ENCODE results near the gene TRIM75.
"Not testable (repeated sequence)": the region's sequence is repeated elsewhere in the genome, so short reads cannot be mapped to it uniquely, and the experiment has no call there.

The TRIM75 gene
- 0 reads per million in 9 experiments for total RNA-seq

DNA sequence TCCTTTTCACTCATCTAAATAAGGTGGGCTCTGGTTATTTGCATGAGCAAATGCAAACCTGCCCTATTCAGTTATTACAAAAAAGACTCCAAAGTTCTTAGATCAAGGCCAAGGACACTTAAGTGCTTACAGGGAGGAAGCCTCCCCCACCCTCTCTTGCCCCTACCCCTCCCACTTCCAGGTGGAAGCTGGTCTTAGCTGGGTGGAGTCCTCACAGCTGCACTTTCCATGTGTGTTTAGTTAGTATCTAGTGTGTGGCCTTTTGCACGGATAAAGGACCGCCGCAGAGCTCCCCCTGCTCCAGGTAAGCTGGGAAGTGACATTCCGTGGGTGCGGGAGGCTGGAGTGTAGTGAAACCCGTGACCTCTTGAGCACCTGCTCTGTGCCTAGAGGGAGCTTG is at the start of gene TRIM75:
Gene TRIM75, plus strand, starts transcription at position 222 of the 400 bp plus-strand sequence. CDS start 5,282 bp downstream, outside the sequence.
- DNase-seq (no peak), ATAC-seq (replicated peaks) (no peak)
- H3K4me1 Mint-ChIP-seq (ENCODE audit: low read depth in 2 of 2) = no peaks in the 10 kb centered on the region
- H3K27ac Mint-ChIP-seq = no peak within 1 kb of the TSS
- H3K4me3 Mint-ChIP-seq = no peak within 1 kb of the TSS
- H3K27me3 Mint-ChIP-seq = peaks cover 0 to 9% of the 10 kb centered on the region in 2 donors
- peaks cover 3% of the 10 kb centered on the region for H3K36me3 Mint-ChIP-seq (ENCODE audit: insufficient read depth)
- no peaks in the 10 kb centered on the region for H3K9me3 Mint-ChIP-seq

DNA sequence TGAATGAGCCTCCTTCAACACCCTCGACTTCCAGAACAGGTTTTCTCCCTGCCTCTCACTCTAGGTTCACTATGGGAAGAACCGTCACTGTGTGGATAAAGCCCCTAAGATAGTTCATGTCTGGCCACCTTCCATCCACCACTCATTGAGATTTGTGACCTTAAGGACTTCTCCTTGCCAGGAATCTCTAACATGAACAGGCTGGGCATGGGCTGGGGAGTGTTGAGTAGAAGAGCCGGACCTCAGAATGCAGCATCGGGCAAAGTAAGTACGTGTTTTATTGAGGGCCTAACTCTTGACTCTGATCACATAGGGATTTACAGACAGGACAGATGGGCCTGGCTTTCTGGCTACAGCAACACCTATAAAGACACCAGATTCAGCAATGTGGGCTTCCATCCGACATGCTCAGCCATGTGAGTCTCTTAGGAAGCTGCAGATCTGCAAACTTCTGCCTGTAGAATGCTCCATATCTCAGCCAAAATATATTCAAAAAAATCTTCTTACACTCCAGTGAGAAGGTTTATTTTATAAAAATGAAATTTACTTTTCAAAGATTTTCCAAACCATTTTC is 48.2 kb upstream of the TRIM75 start:
- ATAC-seq (replicated peaks) (no peak), DNase-seq (no peak)
- no peak overlapping the region for H3K27ac Mint-ChIP-seq
- H3K27me3 Mint-ChIP-seq = peaks cover 11 to 49% of the 10 kb centered on the region in 2 donors
- H3K36me3 Mint-ChIP-seq (ENCODE audit: insufficient read depth) = no peaks in the 10 kb centered on the region
- H3K4me1 Mint-ChIP-seq (ENCODE audit: low read depth in 2 of 2) = peaks cover 0 to 2% of the 10 kb centered on the region in 2 donors
- H3K4me3 Mint-ChIP-seq = no peak overlapping the region
- H3K9me3 Mint-ChIP-seq = no peaks in the 10 kb centered on the region

DNA sequence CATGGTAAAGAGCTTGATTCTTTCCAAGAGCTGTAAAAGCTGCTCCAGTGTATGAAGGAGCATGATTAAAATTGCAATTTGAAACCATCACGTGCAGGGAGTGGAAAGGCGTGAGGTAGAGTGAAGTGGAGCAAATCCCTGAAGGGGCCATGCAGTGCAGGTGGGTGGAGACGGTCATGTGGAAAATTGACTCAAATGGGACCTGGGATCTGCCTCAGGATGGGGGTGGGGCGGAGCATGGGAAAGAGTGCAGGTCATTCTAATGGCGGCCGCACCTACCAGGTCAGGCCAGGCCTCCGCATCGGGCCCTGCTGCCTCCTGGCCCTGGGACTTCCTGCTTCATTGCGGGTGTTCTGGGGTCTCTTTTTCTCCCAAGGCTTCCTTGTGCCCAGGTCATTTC is 47.2 kb upstream of the TRIM75 start:
- Mint-ChIP-seq H3K27ac (no peak overlapping the region), H3K36me3 (ENCODE audit: insufficient read depth) (no peaks in the 10 kb centered on the region), H3K4me1 (ENCODE audit: low read depth in 2 of 2) (peaks cover 0 to 2% of the 10 kb centered on the region in 2 donors), H3K9me3 (no peaks in the 10 kb centered on the region), H3K27me3 (peaks cover 19 to 59% of the 10 kb centered on the region in 2 donors), H3K4me3 (no peak overlapping the region)
- ATAC-seq (replicated peaks) = no peak
- no peak for DNase-seq

DNA sequence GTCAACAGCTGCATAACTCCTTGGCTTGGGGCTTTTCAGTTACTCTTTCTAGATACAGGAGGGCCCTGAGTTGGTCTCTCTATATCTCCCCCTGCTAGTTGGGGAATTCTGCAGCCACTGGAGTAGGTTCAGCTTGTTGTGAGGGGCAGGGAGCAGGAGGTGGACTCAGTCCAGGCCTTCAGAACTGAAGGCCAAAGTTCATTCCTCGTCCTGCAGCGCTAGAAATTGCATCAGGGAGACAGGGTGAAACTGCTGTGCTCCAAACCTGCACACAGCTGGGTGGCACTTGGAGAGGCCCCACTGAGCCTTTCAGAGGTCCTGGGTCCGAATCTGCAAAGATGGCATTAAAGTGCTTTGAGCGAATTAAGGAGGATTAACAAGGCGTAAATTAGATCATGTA is 46.8 kb upstream of the TRIM75 start:
- DNase-seq (no peak), ATAC-seq (replicated peaks) (no peak)
- peaks cover 20 to 61% of the 10 kb centered on the region in 2 donors for H3K27me3 Mint-ChIP-seq
- H3K4me3 Mint-ChIP-seq = no peak overlapping the region
- peaks cover 0 to 2% of the 10 kb centered on the region in 2 donors for H3K4me1 Mint-ChIP-seq (ENCODE audit: low read depth in 2 of 2)
- H3K27ac Mint-ChIP-seq = no peak overlapping the region
- H3K9me3 Mint-ChIP-seq = no peaks in the 10 kb centered on the region
- H3K36me3 Mint-ChIP-seq (ENCODE audit: insufficient read depth) = no peaks in the 10 kb centered on the region

DNA sequence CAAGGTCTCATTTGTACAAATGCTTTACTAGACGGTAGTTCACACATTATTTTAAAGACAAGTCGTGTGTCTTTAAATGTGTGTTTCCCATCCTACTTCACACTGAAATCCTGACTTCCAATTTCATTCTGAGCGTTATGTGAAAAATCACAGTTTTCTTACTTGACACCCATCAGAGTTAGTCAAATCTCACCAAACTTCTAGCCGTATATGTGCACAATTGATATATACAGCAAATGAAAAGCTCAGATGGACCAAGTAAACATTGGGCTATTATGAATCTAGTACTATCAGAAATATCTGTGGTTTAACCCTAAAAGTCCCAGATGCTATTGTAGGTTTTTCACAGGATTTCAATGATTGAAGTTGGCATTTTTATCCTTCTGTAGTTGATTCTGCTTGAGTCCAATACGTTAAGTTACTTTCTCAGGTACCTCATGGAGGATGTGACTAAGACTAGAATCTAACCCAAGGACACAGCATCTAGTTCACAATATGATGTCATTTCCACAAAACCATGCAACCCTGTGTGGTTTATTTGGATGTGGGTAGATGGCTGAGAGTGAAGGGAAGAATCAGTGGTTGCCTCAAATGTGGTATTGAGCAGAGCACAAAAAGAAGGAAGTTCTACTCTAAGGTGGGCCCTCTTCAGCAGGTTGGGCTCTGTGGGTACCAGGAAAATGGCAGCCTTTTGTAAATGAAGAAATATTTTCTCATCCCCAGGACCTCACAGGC is 44.0 kb upstream of the TRIM75 start:
- Mint-ChIP-seq H3K27ac (no peak overlapping the region), H3K4me1 (ENCODE audit: low read depth in 2 of 2) (peaks cover 0 to 2% of the 10 kb centered on the region in 2 donors), H3K4me3 (no peak overlapping the region), H3K27me3 (peaks cover 27 to 69% of the 10 kb centered on the region in 2 donors), H3K36me3 (ENCODE audit: insufficient read depth) (no peaks in the 10 kb centered on the region), H3K9me3 (no peaks in the 10 kb centered on the region)
- peak; percentile 19 for ATAC-seq (replicated peaks)
- no peak for DNase-seq

DNA sequence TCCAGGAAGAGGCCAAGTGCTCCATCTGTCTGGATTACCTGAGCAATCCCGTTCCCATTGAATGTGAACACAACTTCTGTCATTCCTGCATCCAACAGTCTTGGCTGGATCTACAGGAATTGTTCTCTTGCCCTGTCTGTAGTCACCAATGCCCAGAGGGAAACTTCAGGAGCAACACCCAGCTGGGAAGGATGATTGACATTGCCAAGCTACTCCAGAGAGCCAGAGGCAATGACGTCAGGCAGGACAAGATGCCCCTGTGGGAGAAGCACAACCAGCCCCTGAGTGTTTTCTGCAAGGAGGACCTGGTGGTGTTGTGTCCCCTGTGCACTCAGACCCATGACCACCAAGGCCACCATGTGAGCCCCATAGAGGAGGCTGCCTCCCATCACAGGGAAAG is 43.2 kb upstream of the TRIM75 start:
- no peak for DNase-seq
- ATAC-seq (replicated peaks) = no peak
- Mint-ChIP-seq H3K27me3 (peaks cover 27 to 60% of the 10 kb centered on the region in 2 donors), H3K4me3 (no peak overlapping the region), H3K36me3 (ENCODE audit: insufficient read depth) (no peaks in the 10 kb centered on the region), H3K9me3 (no peaks in the 10 kb centered on the region), H3K27ac (no peak overlapping the region), H3K4me1 (ENCODE audit: low read depth in 2 of 2) (peaks cover 0 to 2% of the 10 kb centered on the region in 2 donors)

DNA sequence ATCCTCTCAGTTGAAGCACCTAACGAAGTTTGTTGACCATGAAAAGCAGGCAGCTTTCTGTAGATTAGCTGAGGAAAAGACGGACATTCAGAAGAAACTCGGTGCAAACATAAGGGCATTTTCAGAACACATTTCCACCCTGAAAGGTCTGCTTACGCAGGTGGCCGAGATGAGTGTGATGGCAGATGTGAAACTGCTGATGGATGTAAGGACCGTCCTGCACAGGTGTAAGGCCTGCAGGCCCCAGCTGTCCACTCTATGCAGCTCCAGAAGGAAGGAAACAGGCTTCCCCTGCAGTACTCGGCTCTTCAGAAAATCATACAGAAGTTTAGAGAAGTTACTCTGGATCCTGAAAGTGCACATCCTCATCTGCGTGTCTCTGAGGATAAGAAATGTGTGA is 42.7 kb upstream of the TRIM75 start:
- ATAC-seq (replicated peaks) = no peak
- H3K27me3 Mint-ChIP-seq = peaks cover 26 to 59% of the 10 kb centered on the region in 2 donors
- no peaks in the 10 kb centered on the region for H3K9me3 Mint-ChIP-seq
- DNase-seq = no peak
- no peaks in the 10 kb centered on the region for H3K36me3 Mint-ChIP-seq (ENCODE audit: insufficient read depth)
- H3K4me1 Mint-ChIP-seq (ENCODE audit: low read depth in 2 of 2) = peaks cover 0 to 2% of the 10 kb centered on the region in 2 donors
- H3K27ac Mint-ChIP-seq = no peak overlapping the region
- H3K4me3 Mint-ChIP-seq = no peak overlapping the region

DNA sequence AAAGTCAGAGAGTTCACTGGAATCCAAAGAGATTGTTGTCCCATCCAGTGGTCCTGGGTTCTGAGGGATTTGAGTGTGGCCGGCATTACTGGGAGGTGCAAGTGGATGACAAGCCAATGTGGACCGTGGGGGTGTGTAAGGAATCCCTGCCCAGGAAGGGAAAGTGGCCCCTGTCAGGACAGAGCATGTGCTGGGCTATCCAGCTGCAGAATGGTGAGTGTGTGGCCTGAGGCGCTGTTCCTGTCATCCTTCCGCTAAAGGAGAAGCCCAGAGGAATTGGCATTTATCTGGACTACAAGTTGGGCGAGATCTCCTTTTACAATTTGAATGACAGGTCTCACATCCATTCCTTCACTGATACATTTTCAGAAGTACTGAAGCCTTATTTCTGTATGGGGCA is 42.3 kb upstream of the TRIM75 start:
- Mint-ChIP-seq H3K4me1 (ENCODE audit: low read depth in 2 of 2) (peaks cover 0 to 2% of the 10 kb centered on the region in 2 donors), H3K4me3 (no peak overlapping the region), H3K9me3 (no peaks in the 10 kb centered on the region), H3K27me3 (peaks cover 22 to 60% of the 10 kb centered on the region in 2 donors), H3K36me3 (ENCODE audit: insufficient read depth) (no peaks in the 10 kb centered on the region), H3K27ac (no peak overlapping the region)
- DNase-seq = no peak
- ATAC-seq (replicated peaks) = no peak

DNA sequence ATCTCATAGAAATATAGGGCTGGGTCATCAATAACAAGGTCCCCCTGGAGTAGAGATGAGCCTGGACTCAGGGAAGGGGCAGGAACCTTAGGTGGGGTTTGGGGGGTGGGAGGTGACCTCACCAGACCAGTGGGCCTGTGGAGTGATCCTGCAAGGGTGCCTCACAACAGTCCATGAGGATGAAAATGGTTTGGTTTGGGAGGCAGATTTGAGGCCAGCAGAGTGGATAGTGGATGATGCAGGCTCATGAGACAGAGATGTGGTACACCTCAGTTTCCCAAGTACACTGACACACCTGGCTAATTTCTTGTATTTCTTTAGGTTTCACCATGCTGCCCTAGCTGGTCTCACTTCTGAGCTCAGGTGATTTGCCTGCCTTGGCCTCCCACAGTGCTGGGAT is 40.0 kb upstream of the TRIM75 start:
- peaks cover 16 to 47% of the 10 kb centered on the region in 2 donors for H3K27me3 Mint-ChIP-seq
- H3K4me3 Mint-ChIP-seq = no peak overlapping the region
- no peak for ATAC-seq (replicated peaks)
- H3K9me3 Mint-ChIP-seq = no peaks in the 10 kb centered on the region
- DNase-seq = no peak
- no peaks in the 10 kb centered on the region for H3K36me3 Mint-ChIP-seq (ENCODE audit: insufficient read depth)
- H3K4me1 Mint-ChIP-seq (ENCODE audit: low read depth in 2 of 2) = peaks cover 0 to 6% of the 10 kb centered on the region in 2 donors
- no peak overlapping the region for H3K27ac Mint-ChIP-seq

DNA sequence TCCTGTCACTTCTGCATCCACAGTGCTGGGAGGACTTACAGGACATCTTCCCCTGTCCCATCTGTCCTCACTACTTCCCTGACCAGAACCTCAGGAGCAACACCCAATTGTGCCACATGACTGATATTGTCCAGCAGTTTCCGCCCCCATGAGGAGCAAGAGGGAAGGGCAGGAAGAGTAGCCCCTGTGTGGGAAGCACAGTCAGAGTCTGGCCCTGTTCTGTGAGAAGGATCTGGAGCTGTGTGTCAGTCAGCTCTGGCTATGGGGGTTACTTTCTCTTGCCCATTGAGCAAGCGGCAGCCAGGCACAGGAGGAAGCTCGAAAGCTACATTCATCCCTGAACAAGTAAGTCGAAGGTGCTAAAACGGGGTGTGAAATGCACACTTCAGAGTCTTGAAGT is 36.7 kb upstream of the TRIM75 start:
- DNase-seq (no peak), ATAC-seq (replicated peaks) (no peak)

DNA sequence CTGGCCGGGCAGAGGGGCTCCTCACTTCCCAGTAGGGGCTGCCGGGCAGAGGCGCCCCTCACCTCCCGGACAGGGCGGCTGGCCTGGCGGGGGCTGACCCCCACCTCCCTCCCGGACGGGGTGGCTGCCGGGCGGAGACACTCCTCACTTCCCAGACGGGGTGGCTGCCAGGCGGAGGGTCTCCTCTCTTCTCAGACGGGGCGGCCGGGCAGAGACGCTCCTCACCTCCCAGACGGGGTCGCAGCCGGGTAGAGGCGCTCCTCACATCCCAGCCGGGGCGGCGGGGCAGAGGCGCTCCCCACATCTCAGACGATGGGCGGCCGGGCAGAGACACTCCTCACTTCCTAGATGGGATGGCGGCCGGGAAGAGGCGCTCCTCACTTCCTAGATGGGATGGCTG is 33.7 kb upstream of the TRIM75 start:
- not testable (repeated sequence) for DNase-seq; H3K4me3 Mint-ChIP-seq; H3K27ac Mint-ChIP-seq; H3K4me1 Mint-ChIP-seq (ENCODE audit: low read depth in 2 of 2); H3K36me3 Mint-ChIP-seq (ENCODE audit: insufficient read depth); H3K9me3 Mint-ChIP-seq; ATAC-seq (replicated peaks)
- peaks cover 0 to 11% of the 10 kb centered on the region in 2 donors for H3K27me3 Mint-ChIP-seq

More for the DNA sequence above, 36.7 kb upstream of the TRIM75 start:
- no peaks in the 10 kb centered on the region for H3K36me3 Mint-ChIP-seq (ENCODE audit: insufficient read depth)
- H3K4me1 Mint-ChIP-seq (ENCODE audit: low read depth in 2 of 2) = peaks cover 0 to 4% of the 10 kb centered on the region in 2 donors
- H3K27me3 Mint-ChIP-seq = peaks cover 7 to 19% of the 10 kb centered on the region in 2 donors
- no peaks in the 10 kb centered on the region for H3K9me3 Mint-ChIP-seq
- no peak overlapping the region for H3K4me3 Mint-ChIP-seq
- H3K27ac Mint-ChIP-seq = no peak overlapping the region

DNA sequence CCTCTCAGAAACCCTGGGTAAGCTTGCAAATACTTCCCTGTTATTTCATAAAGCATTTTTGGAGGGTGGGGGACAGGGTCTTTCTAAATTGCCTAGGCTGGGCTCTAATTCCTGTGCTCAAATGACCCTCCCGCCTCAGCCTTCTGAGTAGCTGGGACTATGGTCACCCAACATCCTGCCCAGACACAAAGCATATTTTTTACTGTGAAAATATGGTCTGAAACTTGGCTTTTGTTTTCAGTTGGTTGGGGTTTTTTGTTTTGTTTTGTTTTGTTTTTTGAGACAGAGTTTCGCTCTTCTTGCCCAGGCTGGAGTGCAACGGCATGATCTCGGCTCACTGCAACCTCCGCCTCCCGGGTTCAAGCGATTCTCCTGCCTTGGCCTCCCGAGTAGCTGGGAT is 27.9 kb upstream of the TRIM75 start:
- H3K27me3 Mint-ChIP-seq = peaks cover 13 to 21% of the 10 kb centered on the region in 2 donors
- H3K4me3 Mint-ChIP-seq; ATAC-seq (replicated peaks); H3K4me1 Mint-ChIP-seq (ENCODE audit: low read depth in 2 of 2); H3K9me3 Mint-ChIP-seq; DNase-seq; H3K27ac Mint-ChIP-seq; H3K36me3 Mint-ChIP-seq (ENCODE audit: insufficient read depth): not testable (repeated sequence)

DNA sequence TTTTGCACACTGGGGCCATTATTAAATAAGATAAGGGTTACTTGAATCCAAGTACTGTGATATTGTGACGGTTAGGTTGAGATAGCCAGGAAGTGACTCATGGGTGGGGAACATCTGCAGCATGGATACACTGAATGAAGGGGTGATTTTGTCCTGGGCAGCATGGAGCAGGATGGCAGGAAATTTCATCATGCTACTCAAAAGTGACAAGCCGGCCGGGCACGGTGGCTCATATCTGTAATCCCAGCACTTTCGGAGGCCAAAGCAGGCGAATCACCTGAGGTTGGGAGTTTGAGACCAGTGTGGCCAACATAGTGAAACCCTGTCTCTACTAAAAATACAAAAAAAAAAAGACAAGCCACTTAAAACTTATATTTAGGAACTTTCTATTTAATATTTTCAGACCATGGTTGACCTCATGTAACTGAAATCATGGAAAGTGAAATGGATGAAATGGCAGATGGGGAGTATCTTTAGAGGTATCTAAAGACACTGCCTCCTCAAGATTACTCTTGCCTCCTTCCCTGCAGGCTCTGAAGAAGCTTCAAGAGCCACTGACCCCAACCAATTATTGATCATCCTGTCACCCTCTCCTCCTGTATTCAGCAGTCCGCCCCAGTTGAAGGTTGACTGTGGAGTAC is 25.8 kb upstream of the TRIM75 start:
- H3K4me3 Mint-ChIP-seq = no peak overlapping the region
- no peaks in the 10 kb centered on the region for H3K36me3 Mint-ChIP-seq (ENCODE audit: insufficient read depth)
- H3K27me3 Mint-ChIP-seq = peaks cover 13 to 21% of the 10 kb centered on the region in 2 donors
- H3K4me1 Mint-ChIP-seq (ENCODE audit: low read depth in 2 of 2) = no peaks in the 10 kb centered on the region
- ATAC-seq (replicated peaks) (no peak), DNase-seq (no peak)
- no peaks in the 10 kb centered on the region for H3K9me3 Mint-ChIP-seq
- no peak overlapping the region for H3K27ac Mint-ChIP-seq

Measured in effector memory CD8-positive, alpha-beta T cell (primary cell).